ENCODE data around the gene ZNF512B.
"Not testable (repeated sequence)": the region's sequence is repeated elsewhere in the genome, so short reads cannot be mapped to it uniquely, and the experiment has no call there.

ZNF512B gene

DNA sequence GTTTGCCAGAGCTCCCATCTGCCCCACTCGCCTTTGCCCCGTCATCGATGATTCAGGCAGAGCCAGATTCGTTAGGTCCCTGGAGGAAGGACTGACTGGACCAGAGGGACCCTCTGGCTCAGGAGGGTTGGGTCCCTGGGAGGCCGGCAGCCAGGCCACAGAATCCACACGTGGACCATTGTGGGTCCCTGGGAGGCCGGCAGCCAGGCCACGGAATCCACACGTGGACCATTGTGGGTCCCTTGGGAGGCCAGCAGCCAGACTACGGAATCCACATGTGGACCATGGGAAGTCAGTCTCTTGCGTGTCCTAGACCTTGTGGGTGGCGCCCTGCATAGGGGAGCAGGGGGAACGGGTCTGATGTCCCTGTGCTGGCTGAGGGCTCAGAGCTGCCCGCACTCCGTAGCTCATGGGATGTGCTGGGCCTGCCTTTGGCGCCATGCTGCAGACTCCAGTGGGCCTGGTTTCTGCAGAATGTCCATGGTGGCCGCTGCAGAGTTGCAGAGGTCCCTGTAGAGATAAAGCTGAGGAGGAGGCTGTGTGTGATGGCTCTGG, 37.0 kb downstream of the ZNF512B start:
- no peak for DNase-seq (ENCODE audit: low read depth, low spot score)

GRCh38 chr20:63931735-63932134, 38.0 kb downstream of the ZNF512B start:
- DNase-seq (ENCODE audit: low read depth, low spot score), result no peak

- DNase-seq (ENCODE audit: low read depth, low spot score), result no peak
Observed at GRCh38 chr20:63930971-63931553, 38.7 kb downstream of the ZNF512B start.

GRCh38 chr20:63929473-63929883, 40.3 kb downstream of the ZNF512B start:
- not testable (repeated sequence) for DNase-seq (ENCODE audit: low read depth, low spot score)

DNA sequence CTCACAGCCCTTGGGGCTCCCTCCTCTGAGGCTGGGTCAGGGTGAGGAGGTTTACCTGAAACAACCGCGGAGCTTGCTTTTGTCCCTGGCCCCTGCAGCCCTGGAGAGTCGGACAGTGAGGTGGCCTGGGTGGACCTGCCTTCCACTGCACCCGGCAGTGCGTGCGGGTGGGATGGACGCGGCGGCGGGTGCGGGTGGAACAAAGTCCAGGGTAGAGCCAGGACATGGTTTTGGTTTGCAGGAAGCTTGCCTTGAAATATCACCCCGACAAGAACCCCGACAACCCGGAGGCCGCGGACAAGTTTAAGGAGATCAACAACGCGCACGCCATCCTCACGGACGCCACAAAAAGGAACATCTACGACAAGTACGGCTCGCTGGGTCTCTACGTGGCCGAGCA, 40.7 kb downstream of the ZNF512B start:
- DNase-seq (ENCODE audit: low read depth, low spot score), result no peak

DNA sequence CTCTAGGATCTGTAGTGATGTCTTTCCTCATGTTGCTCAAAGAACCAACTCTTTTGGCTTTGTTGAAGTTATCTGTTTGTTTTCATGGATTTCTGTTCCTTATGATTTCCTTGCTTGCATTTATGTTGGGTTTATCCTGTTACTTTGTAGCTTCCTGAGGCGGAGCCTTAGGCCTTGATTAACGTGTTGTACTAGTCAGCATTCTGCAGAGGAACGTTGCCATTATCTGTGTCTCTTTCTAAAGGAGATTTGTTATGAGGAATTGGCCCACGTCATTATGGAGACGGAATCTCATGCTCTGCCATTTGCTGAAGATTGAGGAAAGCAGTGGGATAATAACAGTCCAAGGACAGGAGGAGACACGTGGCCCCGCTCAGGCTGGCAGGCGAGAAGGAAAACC, 43.4 kb downstream of the ZNF512B start:
- DNase-seq (ENCODE audit: low read depth, low spot score), result no peak

GRCh38 chr20:63924241-63924640, 45.5 kb downstream of the ZNF512B start:
- no peak for DNase-seq (ENCODE audit: low read depth, low spot score)

GRCh38 chr20:63923651-63924050, 46.1 kb downstream of the ZNF512B start:
- no peak for DNase-seq (ENCODE audit: low read depth, low spot score)

- no peak for DNase-seq (ENCODE audit: low read depth, low spot score)
Observed at GRCh38 chr20:63920226-63920625, 49.5 kb downstream of the ZNF512B start.

DNA sequence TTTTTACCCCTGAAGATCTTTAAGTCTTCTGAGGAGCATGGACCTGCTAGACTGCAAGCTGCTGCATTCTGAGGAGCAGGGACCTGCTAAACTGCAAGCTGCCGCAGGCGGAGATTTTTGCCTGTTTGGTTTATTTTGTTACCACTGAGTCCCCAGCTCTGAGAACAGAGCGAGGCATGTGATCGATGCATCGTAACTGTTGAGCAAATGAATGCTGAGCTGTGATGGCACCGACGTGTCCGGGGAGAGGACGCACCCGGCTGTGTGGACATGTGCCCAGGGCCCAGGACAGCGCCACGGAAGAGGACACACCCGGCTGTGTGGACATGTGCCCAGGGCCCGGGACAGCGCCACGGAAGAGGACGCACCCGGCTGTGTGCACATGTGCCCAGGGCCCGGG, 50.6 kb downstream of the ZNF512B start:
- DNase-seq (ENCODE audit: low read depth, low spot score), result no peak

- DNase-seq (ENCODE audit: low read depth, low spot score), result no peak
Observed at GRCh38 chr20:63917811-63918210, 51.9 kb downstream of the ZNF512B start.

DNA sequence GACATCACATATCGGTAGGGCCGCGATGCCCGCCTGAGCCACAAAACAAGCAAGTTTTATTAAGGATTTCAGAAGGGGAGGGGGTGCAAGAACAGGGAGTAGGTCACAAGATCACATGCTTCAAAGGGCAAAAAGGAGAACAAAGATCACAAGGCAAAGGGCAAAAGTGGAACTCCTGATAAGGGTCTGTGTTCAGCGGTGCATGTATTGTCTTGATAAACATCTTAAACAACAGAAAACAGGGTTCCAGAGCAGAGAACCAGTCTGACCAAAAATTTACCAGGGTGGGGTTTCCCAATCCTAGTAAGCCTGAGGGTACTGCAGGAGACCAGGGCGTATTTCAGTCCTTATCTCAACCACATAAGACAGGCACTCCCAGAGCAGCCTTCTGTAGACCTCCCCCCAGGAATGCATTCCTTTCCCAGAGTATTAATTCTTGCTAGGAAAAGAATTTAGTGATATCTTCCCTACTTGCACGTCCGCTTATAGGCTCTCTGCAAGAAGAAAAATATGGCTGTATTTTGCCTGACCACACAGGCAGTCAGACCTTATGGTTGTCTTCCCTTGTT, 53.3 kb downstream of the ZNF512B start:
- not testable (repeated sequence) for DNase-seq (ENCODE audit: low read depth, low spot score)

DNA sequence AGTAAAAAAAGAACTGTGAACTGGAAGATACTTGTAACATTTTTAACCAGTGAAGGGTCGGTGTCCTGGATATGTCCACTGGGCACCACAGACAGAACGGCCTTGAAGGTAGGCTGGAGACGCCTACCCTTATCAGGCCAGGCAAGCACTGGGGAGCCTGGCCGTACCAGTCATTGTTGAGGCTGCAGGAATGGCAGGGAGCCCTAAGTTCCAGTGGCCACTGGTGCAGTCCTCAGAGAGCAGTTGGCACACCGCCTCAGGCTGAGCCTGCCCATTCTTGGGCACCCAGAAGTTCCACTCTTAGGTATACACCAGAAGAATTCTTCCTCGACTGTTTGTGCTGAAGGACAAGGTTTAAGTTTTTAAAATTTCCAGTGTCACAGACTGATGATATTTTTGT, 54.3 kb downstream of the ZNF512B start:
- DNase-seq (ENCODE audit: low read depth, low spot score), result no peak

DNA sequence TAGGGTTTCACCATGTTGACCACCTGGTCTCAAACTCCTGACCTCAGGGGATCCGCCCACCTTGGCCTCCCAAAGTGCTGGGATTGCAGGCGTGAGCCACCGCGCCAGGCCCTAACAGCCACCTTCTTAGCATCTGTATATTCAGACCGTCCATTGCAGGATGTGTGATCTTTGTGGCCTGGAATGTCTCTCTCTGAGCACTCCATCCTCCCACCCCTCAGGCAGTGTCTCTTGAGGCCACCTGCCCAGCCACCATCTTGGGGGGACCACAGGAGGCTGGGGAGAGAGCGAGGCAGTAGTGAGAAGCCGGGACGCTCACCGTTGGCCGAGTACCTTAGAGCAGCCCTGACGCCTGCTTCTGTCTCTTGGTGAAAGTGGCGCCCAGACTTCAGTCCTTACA, 56.0 kb downstream of the ZNF512B start:
- no peak for DNase-seq (ENCODE audit: low read depth, low spot score)

GRCh38 chr20:63911176-63911575, 58.6 kb downstream of the ZNF512B start:
- no peak for DNase-seq (ENCODE audit: low read depth, low spot score)

GRCh38 chr20:63908008-63908682, 61.6 kb downstream of the ZNF512B start:
- DNase-seq (ENCODE audit: low read depth, low spot score), result no peak

Data from brain pericyte (primary cell).